WTC11 (cell line): ENCODE data around the gene FREY1.

Experiments used
- CREB1 ChIP-seq: sonication (generic); formaldehyde crosslinking; IDR thresholded peaks from 2 replicates; pipeline ENCODE4 v1.8.0; 2023; ENCODE audit warnings: mild to moderate bottlenecking, missing genetic modification reagents
- ESRRA ChIP-seq: sonication (generic); formaldehyde crosslinking; IDR thresholded peaks from 2 replicates; pipeline ENCODE4 v1.8.1; 2022; ENCODE audit warnings: mild to moderate bottlenecking, missing genetic modification reagents, borderline replicate concordance
- FOXK1 ChIP-seq: sonication (generic); formaldehyde crosslinking; IDR thresholded peaks from 2 replicates; pipeline ENCODE4 v1.8.0; 2022; ENCODE audit warnings: mild to moderate bottlenecking, moderate library complexity, missing genetic modification reagents
- IRF2 ChIP-seq: sonication (generic); formaldehyde crosslinking; IDR thresholded peaks from 2 replicates; pipeline ENCODE4 v1.8.0; 2022; ENCODE audit warnings: low read depth, missing genetic modification reagents, borderline replicate concordance
- SMAD3 ChIP-seq: sonication (generic); formaldehyde crosslinking; IDR thresholded peaks from 2 replicates; pipeline ENCODE4 v1.8.0; 2022; ENCODE audit warnings: missing genetic modification reagents, mild to moderate bottlenecking, borderline replicate concordance
- SP1 ChIP-seq: sonication (generic); formaldehyde crosslinking; conservative IDR thresholded peaks from 2 replicates; pipeline ENCODE4 v1.8.1; 2022; ENCODE audit warnings: missing genetic modification reagents
- ZNF121 ChIP-seq: sonication (generic); formaldehyde crosslinking; IDR thresholded peaks from 2 replicates; pipeline ENCODE4 v1.8.0; 2023; ENCODE audit warnings: missing genetic modification reagents
- ZNF416 ChIP-seq: fragments of 250-450 bp; sonication (Bioruptor Pico); IDR thresholded peaks from 2 replicates; pipeline ENCODE4 v1.9.0; 2021; ENCODE audit warnings: mild to moderate bottlenecking, inconsistent platforms
- ZNF423 ChIP-seq: fragments of 250-450 bp; sonication (Bioruptor Pico); IDR thresholded peaks from 2 replicates; pipeline ENCODE4 v2.1.2; 2022; ENCODE audit warnings: mild to moderate bottlenecking, moderate library complexity
- TF ChIP-seq, protein P1 (sequence below): fragments of 200-600 bp; IDR thresholded peaks from 2 replicates; pipeline ENCODE4 v1.8.0; 2022; ENCODE audit warnings: antibody characterized with exemption
- TF ChIP-seq, protein P2 (sequence below): sonication (generic); formaldehyde crosslinking; IDR thresholded peaks from 2 replicates; pipeline ENCODE4 v1.8.1; 2022; ENCODE audit warnings: low read depth, mild to moderate bottlenecking, moderate library complexity, missing genetic modification reagents, borderline replicate concordance
- TF ChIP-seq, protein P3 (sequence below): sonication (generic); formaldehyde crosslinking; IDR thresholded peaks from 2 replicates; pipeline ENCODE4 v1.8.0; 2022; ENCODE audit warnings: mild to moderate bottlenecking, missing genetic modification reagents
- TF ChIP-seq, protein P4 (sequence below): fragments of 250-450 bp; sonication (Bioruptor Pico); IDR thresholded peaks from 2 replicates; pipeline ENCODE4 v1.9.0; 2021; ENCODE audit warnings: moderate library complexity, mild to moderate bottlenecking, inconsistent platforms, borderline replicate concordance
- TF ChIP-seq, protein P5 (sequence below): sonication (generic); formaldehyde crosslinking; IDR thresholded peaks from 2 replicates; pipeline ENCODE4 v1.8.1; 2023; ENCODE audit warnings: mild to moderate bottlenecking, missing genetic modification reagents

DNA sequence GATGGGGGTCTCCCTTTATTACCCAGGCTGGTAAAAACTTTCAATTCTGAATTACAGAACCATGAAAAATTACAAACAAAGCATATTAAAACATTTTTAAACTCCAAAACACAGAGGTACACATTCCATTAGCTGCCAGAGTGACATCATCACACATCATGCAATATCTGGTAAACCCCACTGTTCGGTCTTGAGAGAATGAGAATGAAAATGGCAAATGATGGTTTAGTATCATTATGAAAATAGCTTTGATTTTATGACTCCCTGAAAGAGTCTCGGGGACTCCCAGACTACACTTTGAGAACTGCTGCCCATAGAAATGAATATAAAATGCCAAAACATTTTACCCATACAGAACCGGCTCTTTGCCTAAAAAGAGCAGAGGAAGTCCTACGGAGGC is 34.2 kb upstream of the FREY1 start:
- no peak for TF ChIP-seq SMAD3 (CRISPR knock-in tag)
- TF ChIP-seq, protein P1, sequence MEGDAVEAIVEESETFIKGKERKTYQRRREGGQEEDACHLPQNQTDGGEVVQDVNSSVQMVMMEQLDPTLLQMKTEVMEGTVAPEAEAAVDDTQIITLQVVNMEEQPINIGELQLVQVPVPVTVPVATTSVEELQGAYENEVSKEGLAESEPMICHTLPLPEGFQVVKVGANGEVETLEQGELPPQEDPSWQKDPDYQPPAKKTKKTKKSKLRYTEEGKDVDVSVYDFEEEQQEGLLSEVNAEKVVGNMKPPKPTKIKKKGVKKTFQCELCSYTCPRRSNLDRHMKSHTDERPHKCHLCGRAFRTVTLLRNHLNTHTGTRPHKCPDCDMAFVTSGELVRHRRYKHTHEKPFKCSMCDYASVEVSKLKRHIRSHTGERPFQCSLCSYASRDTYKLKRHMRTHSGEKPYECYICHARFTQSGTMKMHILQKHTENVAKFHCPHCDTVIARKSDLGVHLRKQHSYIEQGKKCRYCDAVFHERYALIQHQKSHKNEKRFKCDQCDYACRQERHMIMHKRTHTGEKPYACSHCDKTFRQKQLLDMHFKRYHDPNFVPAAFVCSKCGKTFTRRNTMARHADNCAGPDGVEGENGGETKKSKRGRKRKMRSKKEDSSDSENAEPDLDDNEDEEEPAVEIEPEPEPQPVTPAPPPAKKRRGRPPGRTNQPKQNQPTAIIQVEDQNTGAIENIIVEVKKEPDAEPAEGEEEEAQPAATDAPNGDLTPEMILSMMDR = no peak
- TF ChIP-seq FOXK1 (CRISPR knock-in tag) = no peak
- TF ChIP-seq CREB1 (CRISPR knock-in tag) = no peak
- no peak for TF ChIP-seq ZNF416 (CRISPR knock-in tag)
- TF ChIP-seq, protein P2, sequence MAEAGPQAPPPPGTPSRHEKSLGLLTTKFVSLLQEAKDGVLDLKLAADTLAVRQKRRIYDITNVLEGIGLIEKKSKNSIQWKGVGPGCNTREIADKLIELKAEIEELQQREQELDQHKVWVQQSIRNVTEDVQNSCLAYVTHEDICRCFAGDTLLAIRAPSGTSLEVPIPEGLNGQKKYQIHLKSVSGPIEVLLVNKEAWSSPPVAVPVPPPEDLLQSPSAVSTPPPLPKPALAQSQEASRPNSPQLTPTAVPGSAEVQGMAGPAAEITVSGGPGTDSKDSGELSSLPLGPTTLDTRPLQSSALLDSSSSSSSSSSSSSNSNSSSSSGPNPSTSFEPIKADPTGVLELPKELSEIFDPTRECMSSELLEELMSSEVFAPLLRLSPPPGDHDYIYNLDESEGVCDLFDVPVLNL (CRISPR knock-in tag) = no peak
- no peak for TF ChIP-seq ZNF423 (CRISPR knock-in tag)
- no peak for TF ChIP-seq ZNF121 (CRISPR knock-in tag)
- TF ChIP-seq, protein P3, sequence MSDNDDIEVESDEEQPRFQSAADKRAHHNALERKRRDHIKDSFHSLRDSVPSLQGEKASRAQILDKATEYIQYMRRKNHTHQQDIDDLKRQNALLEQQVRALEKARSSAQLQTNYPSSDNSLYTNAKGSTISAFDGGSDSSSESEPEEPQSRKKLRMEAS (CRISPR knock-in tag) = no peak
- TF ChIP-seq, protein P4, sequence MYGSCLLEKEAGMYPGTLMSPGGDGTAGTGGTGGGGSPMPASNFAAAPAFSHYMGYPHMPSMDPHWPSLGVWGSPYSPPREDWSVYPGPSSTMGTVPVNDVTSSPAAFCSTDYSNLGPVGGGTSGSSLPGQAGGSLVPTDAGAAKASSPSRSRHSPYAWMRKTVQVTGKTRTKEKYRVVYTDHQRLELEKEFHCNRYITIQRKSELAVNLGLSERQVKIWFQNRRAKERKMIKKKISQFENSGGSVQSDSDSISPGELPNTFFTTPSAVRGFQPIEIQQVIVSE (CRISPR knock-in tag) = no peak
- no peak for TF ChIP-seq SP1 (CRISPR knock-in tag)
- TF ChIP-seq ESRRA = no peak
- TF ChIP-seq, protein P5, sequence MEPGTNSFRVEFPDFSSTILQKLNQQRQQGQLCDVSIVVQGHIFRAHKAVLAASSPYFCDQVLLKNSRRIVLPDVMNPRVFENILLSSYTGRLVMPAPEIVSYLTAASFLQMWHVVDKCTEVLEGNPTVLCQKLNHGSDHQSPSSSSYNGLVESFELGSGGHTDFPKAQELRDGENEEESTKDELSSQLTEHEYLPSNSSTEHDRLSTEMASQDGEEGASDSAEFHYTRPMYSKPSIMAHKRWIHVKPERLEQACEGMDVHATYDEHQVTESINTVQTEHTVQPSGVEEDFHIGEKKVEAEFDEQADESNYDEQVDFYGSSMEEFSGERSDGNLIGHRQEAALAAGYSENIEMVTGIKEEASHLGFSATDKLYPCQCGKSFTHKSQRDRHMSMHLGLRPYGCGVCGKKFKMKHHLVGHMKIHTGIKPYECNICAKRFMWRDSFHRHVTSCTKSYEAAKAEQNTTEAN (CRISPR knock-in tag) = no peak
- TF ChIP-seq IRF2 (CRISPR knock-in tag) = no peak
